HFF-Myc (cell line): Measurements from ENCODE around the gene RAPGEF6.

ENCODE experiments used
- DNase-seq: peaks from one replicate; pipeline ENCODE4 v3.0.0-alpha.2; 2011; ENCODE audit warnings: low read depth; ENCODE audit errors: extremely low read depth
- H3K4me3 ChIP-seq: replicated peaks from 2 replicates; pipeline ENCODE4 v1.5.1; 2011; ENCODE audit warnings: low read depth, mild to moderate bottlenecking, control low read depth, low read length
- TF ChIP-seq, protein P1 (sequence below): IDR thresholded peaks from 2 replicates; pipeline ENCODE4 v1.5.1; 2012; ENCODE audit warnings: mild to moderate bottlenecking, low read depth, low read length, control low read depth; ENCODE audit errors: missing control alignments

RAPGEF6 gene

DNA sequence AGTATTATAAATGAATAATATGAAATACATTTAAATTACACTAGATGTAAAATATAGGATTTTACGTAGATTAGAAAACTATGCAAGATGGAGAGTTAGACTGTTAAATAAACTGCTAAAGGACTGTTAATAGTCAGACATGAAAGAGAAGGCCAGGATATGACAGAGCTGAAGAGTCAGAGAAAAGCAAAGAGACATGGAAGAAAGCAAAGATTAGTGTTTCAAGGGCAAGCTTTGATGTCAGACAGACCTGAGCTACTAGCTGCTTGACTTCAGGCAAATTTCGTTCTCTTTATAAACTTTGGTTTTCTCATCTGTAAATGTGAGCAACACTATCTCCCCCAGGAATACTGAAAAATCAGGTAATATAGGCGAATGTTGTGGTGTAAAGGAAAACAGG is 161.3 kb downstream of the RAPGEF6 start:
- TF ChIP-seq, protein P1, sequence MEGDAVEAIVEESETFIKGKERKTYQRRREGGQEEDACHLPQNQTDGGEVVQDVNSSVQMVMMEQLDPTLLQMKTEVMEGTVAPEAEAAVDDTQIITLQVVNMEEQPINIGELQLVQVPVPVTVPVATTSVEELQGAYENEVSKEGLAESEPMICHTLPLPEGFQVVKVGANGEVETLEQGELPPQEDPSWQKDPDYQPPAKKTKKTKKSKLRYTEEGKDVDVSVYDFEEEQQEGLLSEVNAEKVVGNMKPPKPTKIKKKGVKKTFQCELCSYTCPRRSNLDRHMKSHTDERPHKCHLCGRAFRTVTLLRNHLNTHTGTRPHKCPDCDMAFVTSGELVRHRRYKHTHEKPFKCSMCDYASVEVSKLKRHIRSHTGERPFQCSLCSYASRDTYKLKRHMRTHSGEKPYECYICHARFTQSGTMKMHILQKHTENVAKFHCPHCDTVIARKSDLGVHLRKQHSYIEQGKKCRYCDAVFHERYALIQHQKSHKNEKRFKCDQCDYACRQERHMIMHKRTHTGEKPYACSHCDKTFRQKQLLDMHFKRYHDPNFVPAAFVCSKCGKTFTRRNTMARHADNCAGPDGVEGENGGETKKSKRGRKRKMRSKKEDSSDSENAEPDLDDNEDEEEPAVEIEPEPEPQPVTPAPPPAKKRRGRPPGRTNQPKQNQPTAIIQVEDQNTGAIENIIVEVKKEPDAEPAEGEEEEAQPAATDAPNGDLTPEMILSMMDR, result no peak
- no peak overlapping the region for H3K4me3 ChIP-seq
- DNase-seq, result no peak

DNA sequence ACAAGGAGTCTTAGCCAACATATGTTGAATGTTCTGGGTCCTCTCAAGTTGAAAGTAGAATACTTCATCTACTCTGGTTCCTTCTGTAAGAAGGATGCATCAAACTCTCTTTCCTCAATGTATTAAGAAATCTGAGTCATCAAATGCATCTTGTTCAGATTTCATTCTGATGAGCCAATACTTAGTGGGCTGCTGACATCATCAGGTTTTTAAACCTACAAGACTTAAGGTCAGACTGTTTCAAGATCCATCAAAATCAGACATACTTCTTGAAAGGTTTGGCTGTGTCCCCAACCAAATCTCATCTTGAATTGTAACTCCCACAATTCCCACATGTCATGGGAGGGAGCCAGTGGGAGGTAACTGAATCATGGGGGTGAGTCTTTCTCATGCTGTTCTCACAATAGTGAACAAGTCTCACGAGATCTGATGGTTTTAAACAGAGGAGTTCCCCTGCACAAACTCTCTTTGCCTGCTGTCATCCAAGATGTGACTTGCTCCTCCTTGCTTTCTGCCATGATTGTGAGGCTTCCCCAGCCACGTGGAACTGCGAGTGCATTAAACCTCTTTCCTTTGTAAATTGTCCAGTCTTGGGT is 168.8 kb downstream of the RAPGEF6 start:
- DNase-seq, result peak; percentile 29
- H3K4me3 ChIP-seq, result no peak overlapping the region
- TF ChIP-seq, protein P1, result no peak

DNA sequence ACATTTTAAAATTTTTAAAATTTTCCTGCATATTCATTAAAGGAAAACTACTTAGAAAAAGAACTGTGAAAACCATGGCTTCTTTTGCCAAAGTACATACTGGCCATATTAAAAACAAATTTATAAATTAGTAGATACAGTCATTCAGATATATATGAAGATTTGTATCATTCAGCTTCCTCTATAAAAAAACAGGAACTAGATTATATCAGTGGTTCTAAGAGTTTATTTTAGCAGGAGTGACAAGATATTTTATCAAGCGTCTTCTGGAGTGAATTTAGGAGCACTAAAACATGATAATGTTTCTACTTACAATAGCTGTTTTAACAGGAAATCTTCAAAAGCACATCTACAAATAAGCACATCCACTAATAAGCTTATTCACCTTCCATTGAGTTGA is 171.4 kb downstream of the RAPGEF6 start:
- TF ChIP-seq, protein P1, result no peak
- no peak overlapping the region for H3K4me3 ChIP-seq
- DNase-seq, result no peak

DNA sequence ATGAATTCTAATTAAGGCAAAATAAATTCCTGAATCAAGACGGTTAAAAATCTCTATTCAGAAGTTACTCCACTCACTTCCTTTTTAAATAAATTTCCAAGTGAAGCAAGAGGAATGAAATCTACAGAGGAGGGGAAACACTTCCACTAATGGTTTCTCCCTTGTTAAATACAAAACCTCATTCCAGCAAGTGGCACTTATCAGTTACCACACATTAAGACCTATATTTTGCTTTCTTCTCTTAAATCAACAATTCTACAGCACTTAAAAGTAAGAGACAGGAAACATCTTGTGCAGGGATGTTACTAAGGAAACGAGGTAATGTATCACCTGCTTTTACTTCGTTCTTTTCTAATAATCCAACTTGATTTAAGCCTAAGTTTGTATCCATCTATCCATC is 172.6 kb downstream of the RAPGEF6 start:
- H3K4me3 ChIP-seq, result no peak overlapping the region
- TF ChIP-seq, protein P1, result no peak
- DNase-seq, result no peak

DNA sequence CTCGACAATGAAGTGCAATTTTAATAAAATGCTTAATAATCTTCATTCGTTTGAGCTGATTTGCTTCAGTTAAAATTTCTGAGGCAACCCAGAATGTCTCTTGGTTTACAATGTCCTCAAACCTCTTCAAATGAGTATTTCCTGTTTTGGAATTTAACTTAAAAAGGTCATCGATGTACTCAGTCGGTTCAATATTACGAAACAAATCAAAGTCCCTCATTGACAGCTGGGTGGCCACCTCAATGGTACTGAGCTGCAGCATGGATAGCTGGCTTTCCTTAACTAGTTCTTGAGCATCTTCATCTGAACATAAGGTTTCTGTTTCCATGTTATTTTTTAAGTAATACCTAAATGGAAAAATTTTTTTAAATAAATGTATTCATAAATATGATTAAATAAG is 173.3 kb downstream of the RAPGEF6 start:
- TF ChIP-seq, protein P1, result no peak
- no peak overlapping the region for H3K4me3 ChIP-seq
- DNase-seq, result no peak

DNA sequence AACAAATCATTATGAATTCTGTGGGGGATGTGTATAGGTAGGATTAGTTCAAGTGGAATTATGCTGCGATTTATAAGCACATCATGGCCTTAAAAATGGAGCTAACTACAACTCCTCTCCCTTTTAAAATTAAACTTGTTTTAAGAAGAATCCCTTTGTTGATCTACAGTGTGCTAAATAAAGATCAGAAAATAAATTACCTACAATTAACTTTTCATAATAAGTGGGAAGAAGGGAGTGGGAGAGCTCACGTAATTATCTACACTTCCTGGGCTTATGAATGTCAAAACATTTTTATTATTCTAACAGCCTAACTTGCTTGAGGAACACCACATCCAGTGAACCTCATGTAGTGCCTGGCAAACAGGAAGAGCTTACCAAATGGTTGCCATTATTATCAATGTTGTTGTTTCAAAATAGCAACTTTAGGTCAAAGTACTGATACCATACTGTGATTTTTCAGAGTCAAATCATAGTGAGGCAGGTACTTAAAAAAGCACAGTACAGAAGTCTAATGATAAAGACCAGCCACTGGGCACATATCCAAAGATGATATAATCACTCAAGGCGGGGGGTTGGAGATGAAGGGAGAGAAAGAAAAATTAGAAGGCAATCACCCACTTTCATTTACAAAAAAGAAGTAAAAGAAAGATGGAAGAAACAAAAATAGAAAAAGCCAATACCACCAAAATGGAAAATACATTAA is 174.0 kb downstream of the RAPGEF6 start:
- TF ChIP-seq, protein P1, result no peak
- DNase-seq, result no peak
- H3K4me3 ChIP-seq, result no peak overlapping the region

DNA sequence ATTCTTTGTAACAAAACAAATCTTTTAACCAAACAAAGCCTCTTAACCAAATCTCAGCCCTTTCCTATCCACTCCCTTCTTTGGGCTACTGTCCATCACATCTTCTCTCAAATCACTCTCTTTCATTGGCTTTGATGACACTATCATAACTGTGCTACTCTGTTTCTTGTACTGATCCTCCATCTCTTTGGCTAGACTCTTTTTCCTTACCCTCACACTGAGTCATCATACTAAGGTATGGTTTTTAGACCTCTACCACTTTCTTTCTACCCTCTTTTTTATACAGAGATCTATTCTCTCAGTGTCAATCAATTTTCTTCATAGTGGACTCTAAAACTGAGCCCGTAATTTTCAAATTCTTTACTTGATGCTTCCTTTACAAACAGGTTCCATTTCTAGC is 174.9 kb downstream of the RAPGEF6 start:
- TF ChIP-seq, protein P1, result no peak
- H3K4me3 ChIP-seq, result no peak overlapping the region
- DNase-seq, result no peak
